SK-N-SH (cell line): ENCODE results near the gene ADCY9. TPM values are rescaled to one million over a fixed set of nuclear protein-coding genes. Genes with fewer than 3 reads are reported as not detected.

ENCODE experiments used
- CTCF ChIA-PET: fragments of 300-600, 350-600 bp; formaldehyde crosslinking; extraction: SDS; loops from one replicate; lab custom pipeline; 2021; lab: Yijun Ruan, JAX
- POLR2A ChIA-PET: fragments of 350-600 bp; sonication (Branson Sonifier 250); formaldehyde crosslinking; extraction: SDS; loops from one replicate; lab custom pipeline; 2020; ENCODE audit warnings: antibody characterized with exemption, inconsistent platforms; lab: Yijun Ruan, JAX
- DNase-seq: peaks from one replicate; pipeline ENCODE4 v3.0.0; 2012
- H2AFZ ChIP-seq: fragments of 200-600 bp; sonication (generic); 2 replicates; pipeline ENCODE4 v1.8.1; 2016; ENCODE audit warnings: antibody characterized with exemption, mild to moderate bottlenecking, low read depth
- H3F3A ChIP-seq: fragments of 200-600 bp; sonication (generic); replicated peaks from 2 replicates; pipeline ENCODE3; 2016; ENCODE audit warnings: antibody characterized with exemption, mild to moderate bottlenecking; ENCODE audit not compliant: insufficient read depth
- H3K27ac ChIP-seq, 2 experiments: fragments of 200-500 bp in 1 of 2; fragments of 200-600 bp in 1 of 2; sonication (Bioruptor generic) in 1 of 2; sonication (generic), shearing (Covaris generic) in 1 of 2; 2 replicates each; pipeline versions ENCODE4 v1.5.1 to v1.6.1; 2014 to 2016; ENCODE audit warnings: low read depth in 2 of 2, inconsistent platforms in 1 of 2, low read length in 1 of 2, mild to moderate bottlenecking in 1 of 2, mixed read lengths in 1 of 2
- H3K27me3 ChIP-seq: fragments of 200-600 bp; sonication (generic), shearing (Covaris generic); 2 replicates; pipeline ENCODE4 v1.6.1; 2016; ENCODE audit warnings: mixed run types; ENCODE audit not compliant: insufficient read depth
- H3K36me3 ChIP-seq, 2 experiments: fragments of 200-500 bp in 1 of 2; fragments of 200-600 bp in 1 of 2; sonication (Bioruptor generic) in 1 of 2; sonication (generic) in 1 of 2; replicated peaks in 1 of 2; 2 replicates each; pipeline versions ENCODE3 to v1.5.1; 2014 to 2016; ENCODE audit warnings: low read length in 1 of 2, mild to moderate bottlenecking in 1 of 2; ENCODE audit not compliant: insufficient read depth in 2 of 2, control insufficient read depth in 1 of 2
- H3K4me1 ChIP-seq, 2 experiments: fragments of 200-500 bp in 1 of 2; fragments of 200-600 bp in 1 of 2; sonication (Bioruptor generic) in 1 of 2; sonication (generic), shearing (Covaris generic) in 1 of 2; 2 replicates each; pipeline versions ENCODE4 v1.5.1 to v1.6.1; 2014 to 2016; ENCODE audit warnings: low read depth in 1 of 2, low read length in 1 of 2, mixed run types in 1 of 2; ENCODE audit not compliant: insufficient read depth in 2 of 2, control insufficient read depth in 1 of 2
- H3K4me2 ChIP-seq: fragments of 200-600 bp; sonication (generic), shearing (Covaris generic); 2 replicates; pipeline ENCODE4 v1.6.1; 2017; ENCODE audit warnings: mixed run types
- H3K4me3 ChIP-seq, 2 experiments: fragments of 200-500 bp in 1 of 2; fragments of 200-600 bp in 1 of 2; sonication (Bioruptor generic) in 1 of 2; sonication (generic), shearing (Covaris generic) in 1 of 2; 2 replicates each; pipeline versions ENCODE4 v1.5.1 to v1.8.1; 2014 to 2016; ENCODE audit warnings: low read depth in 2 of 2, inconsistent platforms in 1 of 2, low read length in 1 of 2, mild to moderate bottlenecking in 1 of 2, mixed read lengths in 1 of 2, moderate library complexity in 1 of 2
- H3K79me2 ChIP-seq: fragments of 200-600 bp; sonication (generic); 2 replicates; pipeline ENCODE4 v1.8.1; 2017; ENCODE audit warnings: mild to moderate bottlenecking; ENCODE audit not compliant: insufficient read depth
- H3K9ac ChIP-seq: fragments of 200-600 bp; sonication (generic); 2 replicates; pipeline ENCODE4 v1.6.1; 2017; ENCODE audit warnings: mixed run types
- H3K9me2 ChIP-seq: fragments of 200-600 bp; sonication (generic); 2 replicates; pipeline ENCODE4 v1.6.1; 2017; ENCODE audit warnings: mixed run types
- H3K9me3 ChIP-seq: fragments of 200-600 bp; sonication (generic); 2 replicates; pipeline ENCODE4 v1.6.1; 2017; ENCODE audit warnings: mixed run types, mild to moderate bottlenecking, moderate library complexity
- H4K20me1 ChIP-seq: fragments of 200-600 bp; sonication (generic); 2 replicates; pipeline ENCODE4 v1.6.1; 2017; ENCODE audit warnings: mild to moderate bottlenecking, mixed run types; ENCODE audit not compliant: insufficient read depth
- ELF1 ChIP-seq: IDR thresholded peaks from 2 replicates; pipeline ENCODE4 v1.4.0; 2012
- EP300 ChIP-seq, 2 experiments: IDR thresholded peaks; 2 replicates each; pipeline versions ENCODE4 v1.4.0 to v1.6.1; 2012; ENCODE audit warnings: borderline replicate concordance in 1 of 2, low read depth in 1 of 2, low read length in 1 of 2
- EZH2phosphoT487 ChIP-seq: fragments of 200-600 bp; sonication (generic); IDR thresholded peaks from 2 replicates; pipeline ENCODE4 v1.6.1; 2017; ENCODE audit warnings: low read depth, mixed run types, mild to moderate bottlenecking, antibody characterized with exemption, moderate library complexity, borderline replicate concordance
- JUND ChIP-seq: IDR thresholded peaks from 2 replicates; pipeline ENCODE4 v1.4.0; 2012
- MAX ChIP-seq: IDR thresholded peaks from 2 replicates; pipeline ENCODE4 v1.4.0; 2012; ENCODE audit warnings: low read depth
- MEF2A ChIP-seq: IDR thresholded peaks from 2 replicates; pipeline ENCODE4 v1.4.0; 2012; ENCODE audit warnings: low read depth, borderline replicate concordance
- MXI1 ChIP-seq: IDR thresholded peaks from 2 replicates; pipeline ENCODE4 v1.6.1; 2012; ENCODE audit warnings: mild to moderate bottlenecking, low read depth, low read length, improper control_type of control experiment
- NRF1 ChIP-seq: IDR thresholded peaks from 2 replicates; pipeline ENCODE4 v1.6.1; 2012; ENCODE audit warnings: low read depth, mild to moderate bottlenecking, low read length
- POLR2AphosphoS5 ChIP-seq: IDR thresholded peaks from 2 replicates; pipeline ENCODE4 v1.6.1; 2012; ENCODE audit warnings: low read depth, low read length
- SMC3 ChIP-seq: IDR thresholded peaks from 2 replicates; pipeline ENCODE4 v1.6.1; 2012; ENCODE audit warnings: low read depth, low read length, improper control_type of control experiment
- TCF12 ChIP-seq: IDR thresholded peaks from 2 replicates; pipeline ENCODE4 v1.4.0; 2012
- YY1 ChIP-seq: IDR thresholded peaks from 2 replicates; pipeline ENCODE4 v1.4.0; 2012; ENCODE audit warnings: low read depth, mild to moderate bottlenecking
- WGBS: methylation state at CpG from one replicate; pipeline ENCODE4 v1.1.6; 2017; ENCODE audit warnings: low lambda C conversion rate; 5-methylcytosine and 5-hydroxymethylcytosine counted together
- polyA plus RNA-seq, 3 experiments: library from polyadenylated mRNA; depleted of rRNA; stranded (reverse); fragments of >200 nt; gene quantifications; 2 replicates each; pipeline ENCODE4 v1.2.3, GENCODE V29; 2012
- TF ChIP-seq, protein P1 (sequence below): fragments of 200-600 bp; sonication (generic); IDR thresholded peaks from 2 replicates; pipeline ENCODE4 v1.6.1; 2017; ENCODE audit warnings: antibody characterized with exemption, mild to moderate bottlenecking, moderate library complexity

The ADCY9 gene
- polyA plus RNA-seq, 1 of the 3 experiments (the other 2 are of a cell fraction) = 5.2 TPM

DNA sequence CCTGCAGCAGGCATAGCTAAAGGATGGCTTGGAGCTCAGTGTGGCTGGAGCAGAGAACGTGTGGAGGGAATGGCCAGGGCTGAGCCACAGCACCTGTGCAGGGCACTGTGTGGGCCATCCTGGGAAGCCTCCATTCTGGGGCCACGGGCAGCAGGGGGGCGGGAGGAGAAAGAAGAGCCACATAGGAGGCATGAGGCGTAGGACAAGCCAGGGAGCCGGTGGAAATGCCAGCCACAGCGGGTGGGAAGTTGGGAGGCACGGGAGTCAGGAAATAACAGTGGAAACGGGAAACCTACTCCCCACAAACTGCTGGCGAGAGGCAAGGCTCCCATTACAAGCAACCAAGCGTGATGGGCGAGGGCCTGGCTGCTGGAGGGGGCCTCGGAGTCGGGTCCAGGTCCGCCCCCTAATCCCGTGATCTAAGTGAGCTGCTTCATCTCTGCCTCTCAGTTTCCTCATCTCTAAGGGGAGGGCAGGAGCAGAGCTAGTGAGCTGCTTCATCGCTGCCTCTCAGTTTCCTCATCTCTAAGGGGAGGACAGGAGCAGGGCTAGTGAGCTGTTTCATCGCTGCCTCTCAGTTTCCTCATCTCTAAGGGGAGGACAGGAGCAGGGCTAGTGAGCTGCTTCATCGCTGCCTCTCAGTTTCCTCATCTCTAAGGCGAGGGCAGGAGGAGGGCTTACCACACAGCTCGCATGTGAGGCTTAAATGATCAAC is 104.9 kb downstream of the ADCY9 start:
- Histone ChIP-seq H3K9me3 (no peaks in the 10 kb centered on the region), H4K20me1 (no peaks in the 10 kb centered on the region), H3K9ac (no peak overlapping the region), H3K4me1 (peaks cover 0 to 6% of the 10 kb centered on the region in 2 experiments; a peak in 1 of 4 replicates), H3K27me3 (no peaks in the 10 kb centered on the region), H3F3A (peaks cover 11% of the 10 kb centered on the region), H3K4me2 (no peak overlapping the region), H3K79me2 (no peaks in the 10 kb centered on the region), H2AFZ (no peak overlapping the region), H3K27ac (no peak overlapping the region), H3K36me3 (no peaks in the 10 kb centered on the region), H3K9me2 (no peaks in the 10 kb centered on the region), H3K4me3 (no peak overlapping the region)
- 89% methylated on average over 20 of the region's 20 CpGs for WGBS
- no peak for DNase-seq
- TF ChIP-seq, protein P1, sequence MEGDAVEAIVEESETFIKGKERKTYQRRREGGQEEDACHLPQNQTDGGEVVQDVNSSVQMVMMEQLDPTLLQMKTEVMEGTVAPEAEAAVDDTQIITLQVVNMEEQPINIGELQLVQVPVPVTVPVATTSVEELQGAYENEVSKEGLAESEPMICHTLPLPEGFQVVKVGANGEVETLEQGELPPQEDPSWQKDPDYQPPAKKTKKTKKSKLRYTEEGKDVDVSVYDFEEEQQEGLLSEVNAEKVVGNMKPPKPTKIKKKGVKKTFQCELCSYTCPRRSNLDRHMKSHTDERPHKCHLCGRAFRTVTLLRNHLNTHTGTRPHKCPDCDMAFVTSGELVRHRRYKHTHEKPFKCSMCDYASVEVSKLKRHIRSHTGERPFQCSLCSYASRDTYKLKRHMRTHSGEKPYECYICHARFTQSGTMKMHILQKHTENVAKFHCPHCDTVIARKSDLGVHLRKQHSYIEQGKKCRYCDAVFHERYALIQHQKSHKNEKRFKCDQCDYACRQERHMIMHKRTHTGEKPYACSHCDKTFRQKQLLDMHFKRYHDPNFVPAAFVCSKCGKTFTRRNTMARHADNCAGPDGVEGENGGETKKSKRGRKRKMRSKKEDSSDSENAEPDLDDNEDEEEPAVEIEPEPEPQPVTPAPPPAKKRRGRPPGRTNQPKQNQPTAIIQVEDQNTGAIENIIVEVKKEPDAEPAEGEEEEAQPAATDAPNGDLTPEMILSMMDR = no peak
- TF ChIP-seq EZH2phosphoT487 (no peak), SMC3 (no peak), POLR2AphosphoS5 (no peak), MXI1 (no peak), EP300 (IDR thresholded peaks at IDR 0.05; ENCODE audit: borderline replicate concordance in 1 of 2, low read depth in 1 of 2, low read length in 1 of 2) (no peak)
- POLR2A ChIA-PET = no interaction called here
- CTCF ChIA-PET = interaction anchor here (0.9 kb wide), 1 partner anchor 28 kb away, joined by 3 read pairs; no protein-coding TSS in a partner anchor

DNA sequence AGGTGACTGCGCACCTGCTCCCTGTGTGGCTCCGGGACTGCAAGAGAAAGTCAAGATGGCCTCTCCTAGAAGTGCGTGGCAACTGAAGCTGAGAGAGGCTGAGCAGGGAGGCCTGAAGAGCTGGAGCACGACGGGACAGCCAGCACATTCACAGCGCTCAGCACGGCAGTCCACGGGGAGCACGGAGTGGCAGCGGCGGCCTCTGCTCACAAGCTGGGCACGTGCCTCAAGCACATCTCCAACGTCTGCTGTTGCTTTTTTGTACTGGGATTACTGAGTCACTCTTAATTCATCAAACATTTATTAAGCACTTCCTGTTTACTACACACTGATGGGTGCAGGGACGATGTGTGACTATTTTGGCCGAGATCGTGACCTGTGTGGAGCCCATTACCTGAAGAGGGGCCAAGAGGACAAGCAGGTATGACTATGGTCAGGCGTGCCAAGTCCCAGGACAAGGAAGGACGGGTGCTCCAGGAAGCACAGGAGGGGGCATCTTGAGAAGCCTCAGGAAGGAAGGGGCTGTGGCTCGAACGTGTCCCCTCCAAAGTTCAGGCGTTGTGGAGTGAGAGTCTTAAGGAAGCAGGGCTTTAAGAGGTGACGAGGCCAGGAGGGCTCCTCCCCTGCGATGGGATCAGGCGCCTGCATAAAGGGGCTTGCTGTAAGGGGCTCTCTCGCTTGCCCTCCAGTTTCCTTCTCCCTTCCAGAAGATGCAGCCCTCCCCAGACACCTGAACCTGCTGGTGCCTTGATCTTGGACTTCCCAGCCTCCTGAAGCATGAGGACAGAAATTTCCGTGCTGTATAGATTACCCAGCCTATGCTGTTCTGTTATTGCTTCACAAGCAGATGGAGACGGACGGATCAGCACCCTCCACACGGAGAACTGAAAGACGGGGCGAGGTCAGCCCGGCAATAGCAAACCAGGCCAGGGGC is 105.8 kb downstream of the ADCY9 start:
- no peak overlapping the region for H3K4me3 ChIP-seq
- H3K9me3 ChIP-seq = no peaks in the 10 kb centered on the region
- H3K27ac ChIP-seq = no peak overlapping the region
- H3K36me3 ChIP-seq = no peaks in the 10 kb centered on the region
- no peak overlapping the region for H2AFZ ChIP-seq
- CTCF ChIA-PET = no interaction called here
- TF ChIP-seq TCF12 = no peak
- no peak for TF ChIP-seq ELF1
- no peak for TF ChIP-seq NRF1
- TF ChIP-seq SMC3 = no peak
- no peak for TF ChIP-seq MEF2A
- no peak for TF ChIP-seq MAX
- no peak for TF ChIP-seq JUND
- TF ChIP-seq EP300 (IDR thresholded peaks at IDR 0.05; ENCODE audit: borderline replicate concordance in 1 of 2, low read depth in 1 of 2, low read length in 1 of 2) = no peak
- no peak for TF ChIP-seq YY1
- DNase-seq = no peak
- H3K9ac ChIP-seq = no peak overlapping the region
- H4K20me1 ChIP-seq = no peaks in the 10 kb centered on the region
- H3F3A ChIP-seq = peaks cover 11% of the 10 kb centered on the region
- H3K4me2 ChIP-seq = no peak overlapping the region
- POLR2A ChIA-PET = no interaction called here
- peaks cover 0 to 6% of the 10 kb centered on the region in 2 experiments; a peak in 1 of 4 replicates for H3K4me1 ChIP-seq
- no peaks in the 10 kb centered on the region for H3K79me2 ChIP-seq
- 81% methylated on average over 24 of the region's 32 CpGs for WGBS
- H3K9me2 ChIP-seq = no peaks in the 10 kb centered on the region
- no peaks in the 10 kb centered on the region for H3K27me3 ChIP-seq
